ENCODE data around the gene RGS16. TPM values are rescaled to one million over a fixed set of nuclear protein-coding genes. Genes with fewer than 3 reads are reported as not detected.

Gene RGS16
- total and polyA plus RNA-seq, 7 donors: 0.72 to 22.5 (median 1.8) TPM

GRCh38 chr1:182642461-182642860 lies 38.3 kb upstream of the RGS16 start:
- intact Hi-C loops (cut with DNase I): no loop called here
- H3K27ac ChIP-seq: no peak overlapping the region
- no peaks in the 10 kb centered on the region for H3K36me3 ChIP-seq (ENCODE audit: insufficient read depth in 1 of 2, low read depth in 1 of 2)
- no peak for DNase-seq
- H3K27me3 ChIP-seq (ENCODE audit: insufficient read depth in 3 of 3, low read length in 2 of 3): no peaks in the 10 kb centered on the region
- no peak for TF ChIP-seq CTCF (IDR thresholded peaks at IDR 0.05)
- H3K4me3 ChIP-seq: no peak overlapping the region
- 94 to 97% (median 97%) methylated on average over 8 of the region's 8 CpGs for whole genome bisulfite sequencing, 3 donors
- H3K4me1 ChIP-seq: no peaks in the 10 kb centered on the region
- H3K9me3 ChIP-seq: no peaks in the 10 kb centered on the region
- ATAC-seq: no peak

GRCh38 chr1:182641561-182641960 lies 37.4 kb upstream of the RGS16 start:
- Histone ChIP-seq H3K4me3 (no peak overlapping the region), H3K27ac (no peak overlapping the region), H3K4me1 (no peaks in the 10 kb centered on the region), H3K36me3 (ENCODE audit: insufficient read depth in 1 of 2, low read depth in 1 of 2) (no peaks in the 10 kb centered on the region), H3K27me3 (ENCODE audit: insufficient read depth in 3 of 3, low read length in 2 of 3) (no peaks in the 10 kb centered on the region), H3K9me3 (no peaks in the 10 kb centered on the region)
- intact Hi-C loops (cut with DNase I): no loop called here
- DNase-seq (no peak), ATAC-seq (no peak)
- 93 to 95% (median 94%) methylated on average over 5 of the region's 5 CpGs for WGBS, 3 donors
- TF ChIP-seq CTCF (IDR thresholded peaks at IDR 0.05): no peak

GRCh38 chr1:182639330-182639729 lies 35.1 kb upstream of the RGS16 start:
- Histone ChIP-seq H3K27ac (no peak overlapping the region), H3K36me3 (ENCODE audit: insufficient read depth in 1 of 2, low read depth in 1 of 2) (no peaks in the 10 kb centered on the region), H3K4me3 (no peak overlapping the region), H3K27me3 (ENCODE audit: insufficient read depth in 3 of 3, low read length in 2 of 3) (no peaks in the 10 kb centered on the region), H3K4me1 (no peaks in the 10 kb centered on the region), H3K9me3 (no peaks in the 10 kb centered on the region)
- ATAC-seq: no peak
- no peak for TF ChIP-seq CTCF (IDR thresholded peaks at IDR 0.05)
- intact Hi-C loops (cut with DNase I): no loop called here
- 25 to 61% (median 48%) methylated on average over 1 of the region's 1 CpG for WGBS, 3 donors
- no peak for DNase-seq

GRCh38 chr1:182637769-182638168 lies 33.6 kb upstream of the RGS16 start:
- no peak overlapping the region for H3K27ac ChIP-seq
- no peak for ATAC-seq
- 83 to 92% (median 86%) methylated on average over 5 of the region's 5 CpGs for WGBS, 3 donors
- no peaks in the 10 kb centered on the region for H3K36me3 ChIP-seq (ENCODE audit: insufficient read depth in 1 of 2, low read depth in 1 of 2)
- H3K27me3 ChIP-seq (ENCODE audit: insufficient read depth in 3 of 3, low read length in 2 of 3): no peaks in the 10 kb centered on the region
- H3K4me3 ChIP-seq: no peak overlapping the region
- no peaks in the 10 kb centered on the region for H3K4me1 ChIP-seq
- DNase-seq: no peak
- intact Hi-C loops (cut with DNase I): no loop called here
- H3K9me3 ChIP-seq: no peaks in the 10 kb centered on the region
- no peak for TF ChIP-seq CTCF (IDR thresholded peaks at IDR 0.05)

GRCh38 chr1:182635871-182636270 lies 31.7 kb upstream of the RGS16 start:
- H3K9me3 ChIP-seq: no peaks in the 10 kb centered on the region
- no peak overlapping the region for H3K4me3 ChIP-seq
- TF ChIP-seq CTCF (IDR thresholded peaks at IDR 0.05): no peak
- no peak for ATAC-seq
- H3K36me3 ChIP-seq (ENCODE audit: insufficient read depth in 1 of 2, low read depth in 1 of 2): no peaks in the 10 kb centered on the region
- H3K4me1 ChIP-seq: no peaks in the 10 kb centered on the region
- H3K27me3 ChIP-seq (ENCODE audit: insufficient read depth in 3 of 3, low read length in 2 of 3): no peaks in the 10 kb centered on the region
- DNase-seq: no peak
- 81 to 90% (median 89%) methylated on average over 2 of the region's 2 CpGs for WGBS, 3 donors
- no peak overlapping the region for H3K27ac ChIP-seq
- intact Hi-C loops (cut with DNase I): no loop called here
